Activated T-helper 1 cell treated with anti-CD3 and anti-CD28 coated beads, Interleukin-12 subunit alpha, Interleukin-12 subunit beta, Interleukin-2, Interleukin-4 antibody, amounts not matched to agents 30 ng/mL and 10 ng/mL and 1 ng/mL, durations not matched to agents 14 hours and 24 hours and 36 hours (primary cell): ENCODE measurements around the gene CASP6. TPM values are rescaled to one million over a fixed set of nuclear protein-coding genes. Genes with fewer than 3 reads are reported as not detected.
"Not testable (repeated sequence)": the region's sequence is repeated elsewhere in the genome, so short reads cannot be mapped to it uniquely, and the experiment has no call there.

Experiments
- DNase-seq: peaks from one replicate; pipeline ENCODE4 v3.0.0; 2021; ENCODE audit warnings: low spot score
- H3K27ac Mint-ChIP-seq: one replicate; pipeline ENCODE4 v1.8.0; 2021; ENCODE audit warnings: mild to moderate bottlenecking, mixed read lengths
- H3K27me3 Mint-ChIP-seq: one replicate; pipeline ENCODE4 v1.8.0; 2022; ENCODE audit warnings: mild to moderate bottlenecking, moderate library complexity, mixed read lengths; ENCODE audit not compliant: insufficient read depth
- H3K36me3 Mint-ChIP-seq: one replicate; pipeline ENCODE4 v1.8.0; 2021; ENCODE audit warnings: low read depth, mixed read lengths
- H3K4me1 Mint-ChIP-seq: one replicate; pipeline ENCODE4 v1.8.0; 2021; ENCODE audit warnings: low read depth, mixed read lengths
- H3K4me3 Mint-ChIP-seq: one replicate; pipeline ENCODE4 v1.8.0; 2021; ENCODE audit warnings: mild to moderate bottlenecking, moderate library complexity, mixed read lengths
- H3K9me3 Mint-ChIP-seq: one replicate; pipeline ENCODE4 v1.8.0; 2021; ENCODE audit warnings: mixed read lengths
- intact Hi-C: fragments of 100-400 bp; cut with micrococcal nuclease; formaldehyde crosslinking; loops from one replicate; pipeline ENCODE4 v1.15.1; 2024
- total RNA-seq: library from RNA; stranded (reverse); gene quantifications from 2 replicates; pipeline ENCODE4 v1.2.3, GENCODE V29; 2022

The CASP6 gene
- total RNA-seq, 1 donor from 2014 or later = 29.5 TPM

DNA sequence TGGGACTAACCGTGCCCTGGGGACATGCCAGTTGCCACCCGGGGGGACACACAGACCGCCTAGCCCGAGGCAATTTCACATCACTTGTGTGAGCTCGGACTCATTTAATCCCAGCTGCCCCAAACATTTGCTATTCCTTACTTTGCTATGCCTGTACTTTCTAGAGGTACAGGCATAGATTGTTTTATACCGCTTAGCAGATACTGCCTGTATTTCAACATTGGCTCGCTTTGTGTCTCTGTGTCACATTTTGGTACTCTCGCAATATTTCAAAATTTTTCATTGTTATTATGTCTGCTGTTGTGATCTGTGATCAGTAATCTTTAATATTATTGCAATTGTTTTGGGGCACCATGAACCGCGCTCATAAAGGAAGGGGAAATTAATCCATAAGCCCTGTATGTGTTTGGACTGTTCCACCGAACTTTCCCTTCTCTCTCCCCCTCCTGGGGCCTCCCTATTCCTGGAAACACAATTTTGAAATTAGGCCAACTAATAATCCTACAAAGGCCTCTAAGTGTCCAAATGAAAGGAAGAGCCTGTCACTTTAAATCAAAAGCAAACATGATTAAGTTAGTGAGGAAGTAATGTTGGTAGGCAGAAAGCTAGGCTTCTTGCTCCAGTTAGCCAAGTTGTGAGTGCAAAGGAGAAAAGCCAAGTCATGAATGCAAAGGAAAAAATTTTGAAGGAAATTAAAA is 568 bp upstream of the CASP6 start:
- DNase-seq = no peak
- H3K27me3 Mint-ChIP-seq = no peaks in the 10 kb centered on the region
- intact Hi-C loops = loop anchor here (1.0 to 2.0 kb wide), 4 partner anchors 25 to 121 kb away; partner anchors contain the start of gene GAR1
- no peaks in the 10 kb centered on the region for H3K9me3 Mint-ChIP-seq
- peak overlapping the region; percentile 85 for H3K4me3 Mint-ChIP-seq
- peak overlapping the region; percentile 66 for H3K27ac Mint-ChIP-seq
- peaks cover 38% of the 10 kb centered on the region for H3K4me1 Mint-ChIP-seq
- peaks cover 19% of the 10 kb centered on the region for H3K36me3 Mint-ChIP-seq

- Mint-ChIP-seq H3K4me3 (peak overlapping the region; percentile 85), H3K4me1 (peaks cover 52% of the 10 kb centered on the region), H3K27me3 (no peaks in the 10 kb centered on the region), H3K9me3 (no peaks in the 10 kb centered on the region), H3K36me3 (peaks cover 27% of the 10 kb centered on the region), H3K27ac (peak overlapping the region; percentile 93)
- no peak for DNase-seq
- intact Hi-C loops = loop anchor here (1.0 to 2.0 kb wide), 6 partner anchors 10 to 279 kb away; partner anchors contain the start of gene SEC24B
Measured at GRCh38 chr4:109701566-109702410, 1.5 kb downstream of the CASP6 start.

- no peak for DNase-seq
- Mint-ChIP-seq H3K36me3 (peaks cover 34% of the 10 kb centered on the region), H3K27ac (no peak overlapping the region), H3K4me1 (peaks cover 52% of the 10 kb centered on the region), H3K9me3 (no peaks in the 10 kb centered on the region), H3K4me3 (no peak overlapping the region), H3K27me3 (no peaks in the 10 kb centered on the region)
- intact Hi-C loops = no loop called here
Measured at GRCh38 chr4:109699553-109700225, 3.6 kb downstream of the CASP6 start.

DNA sequence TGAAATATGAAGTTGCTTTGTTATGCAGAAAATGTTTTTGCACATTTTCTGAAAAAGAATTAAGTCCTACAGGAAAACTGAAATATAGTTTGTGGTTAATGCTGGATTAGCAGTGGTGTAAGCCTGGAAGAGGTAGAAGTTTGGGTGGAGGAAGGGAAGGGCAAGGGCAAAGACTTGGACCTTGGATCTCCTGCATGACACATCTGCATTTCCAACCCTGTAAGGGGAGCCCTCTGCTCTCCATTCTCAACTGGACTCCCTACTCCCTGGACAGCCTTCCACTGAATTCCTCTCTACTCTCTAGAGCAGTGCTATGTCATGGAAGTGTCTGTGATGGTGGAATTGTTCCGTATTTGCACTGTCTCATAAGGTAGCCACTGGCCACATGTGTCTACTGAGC is 4.6 kb downstream of the CASP6 start:
- H3K36me3 Mint-ChIP-seq = peaks cover 42% of the 10 kb centered on the region
- intact Hi-C loops = no loop called here

GRCh38 chr4:109691411-109691920 is 11.8 kb downstream of the CASP6 start:
- H3K27me3 Mint-ChIP-seq = no peaks in the 10 kb centered on the region
- intact Hi-C loops = loop anchor here (1.0 kb wide), 1 partner anchor 11 kb away; no protein-coding TSS in a partner anchor

More for the DNA sequence above, 4.6 kb downstream of the CASP6 start:
- no peak overlapping the region for H3K4me3 Mint-ChIP-seq
- no peak for DNase-seq
- no peak overlapping the region for H3K27ac Mint-ChIP-seq
- no peaks in the 10 kb centered on the region for H3K27me3 Mint-ChIP-seq
- H3K4me1 Mint-ChIP-seq = peaks cover 45% of the 10 kb centered on the region
- H3K9me3 Mint-ChIP-seq = no peaks in the 10 kb centered on the region

DNA sequence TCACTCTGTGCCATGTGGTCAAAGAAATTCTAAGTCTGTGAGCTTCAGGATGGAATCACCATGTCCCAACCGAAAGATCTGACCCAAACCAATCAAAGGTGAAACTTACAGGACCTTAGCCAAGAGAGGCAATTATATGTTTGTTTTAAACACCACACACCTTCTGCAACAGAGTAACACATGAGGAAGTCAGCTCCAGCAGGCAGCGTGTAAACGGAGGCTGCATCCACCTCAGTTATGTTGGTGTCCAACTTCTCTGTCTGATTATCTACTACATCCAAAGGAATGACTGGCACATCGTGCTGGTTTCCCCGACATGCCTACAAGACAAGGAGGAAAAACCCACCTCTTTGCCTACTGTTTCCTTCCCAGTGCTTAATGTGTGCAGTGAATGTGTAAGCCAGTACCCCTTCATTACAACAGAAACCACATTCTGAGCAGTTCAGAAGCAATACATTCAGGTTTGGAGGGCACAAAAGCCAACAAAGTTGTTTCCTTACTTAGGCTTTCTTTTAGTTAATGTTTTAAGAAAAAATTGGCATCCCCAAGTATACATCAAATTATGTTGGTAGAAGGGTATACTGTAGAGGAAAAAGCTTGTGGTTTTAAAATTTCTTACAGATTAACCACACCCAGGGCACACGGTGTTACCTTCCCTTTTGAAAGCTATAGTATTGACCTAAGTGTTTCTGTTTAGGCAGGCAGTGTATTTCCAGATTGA is 12.4 kb downstream of the CASP6 start:
- Mint-ChIP-seq H3K36me3 (peaks cover 55% of the 10 kb centered on the region), H3K4me1 (peaks cover 26% of the 10 kb centered on the region), H3K27ac (peak overlapping the region; percentile 49), H3K9me3 (no peaks in the 10 kb centered on the region), H3K4me3 (peak overlapping the region; percentile 5), H3K27me3 (no peaks in the 10 kb centered on the region)
- no peak for DNase-seq
- intact Hi-C loops = loop anchor here (1.0 kb wide), 1 partner anchor 11 kb away; no protein-coding TSS in a partner anchor

More at GRCh38 chr4:109691411-109691920, 11.8 kb downstream of the CASP6 start:
- Mint-ChIP-seq H3K9me3 (no peaks in the 10 kb centered on the region), H3K27ac (peak overlapping the region; percentile 49), H3K4me1 (peaks cover 26% of the 10 kb centered on the region), H3K4me3 (no peak overlapping the region), H3K36me3 (peaks cover 56% of the 10 kb centered on the region)
- DNase-seq = no peak

- no peak for DNase-seq
- Mint-ChIP-seq H3K4me1 (peaks cover 34% of the 10 kb centered on the region), H3K4me3 (no peak overlapping the region), H3K36me3 (peaks cover 39% of the 10 kb centered on the region), H3K9me3 (no peaks in the 10 kb centered on the region), H3K27ac (no peak overlapping the region), H3K27me3 (no peaks in the 10 kb centered on the region)
- intact Hi-C loops = no loop called here
Measured at GRCh38 chr4:109684727-109685126, 18.5 kb downstream of the CASP6 start.

GRCh38 chr4:109683621-109684253 is 19.5 kb downstream of the CASP6 start:
- no peak for DNase-seq
- Mint-ChIP-seq H3K9me3 (no peaks in the 10 kb centered on the region), H3K4me3 (no peak overlapping the region), H3K4me1 (peaks cover 34% of the 10 kb centered on the region), H3K27ac (no peak overlapping the region), H3K27me3 (no peaks in the 10 kb centered on the region), H3K36me3 (peaks cover 37% of the 10 kb centered on the region)
- intact Hi-C loops = no loop called here

DNA sequence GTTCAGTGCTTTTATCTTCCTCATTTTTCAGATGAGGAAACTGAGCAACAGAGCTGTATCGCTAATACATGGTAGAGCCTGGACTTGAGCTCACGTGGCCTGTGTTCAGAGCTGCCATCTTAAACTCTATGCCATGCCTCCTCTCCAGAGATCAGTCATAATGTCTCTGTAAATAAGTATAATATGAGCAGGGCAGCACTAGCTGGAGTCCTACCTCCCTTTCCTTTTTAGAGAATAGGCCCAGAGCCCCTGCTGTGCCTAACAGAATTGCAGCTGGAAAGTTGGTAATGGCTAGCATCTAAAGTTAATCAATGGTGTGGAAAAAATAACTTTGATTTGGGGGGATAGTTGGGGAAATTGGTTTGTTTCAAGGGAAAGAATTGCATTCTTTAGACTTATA is 20.4 kb downstream of the CASP6 start:
- H3K27ac Mint-ChIP-seq = no peak overlapping the region
- DNase-seq = no peak
- H3K9me3 Mint-ChIP-seq = no peaks in the 10 kb centered on the region
- peaks cover 33% of the 10 kb centered on the region for H3K36me3 Mint-ChIP-seq
- no peak overlapping the region for H3K4me3 Mint-ChIP-seq
- intact Hi-C loops = no loop called here
- H3K27me3 Mint-ChIP-seq = no peaks in the 10 kb centered on the region
- H3K4me1 Mint-ChIP-seq = peaks cover 34% of the 10 kb centered on the region

- intact Hi-C loops = not testable (repeated sequence)
Measured at GRCh38 chr4:109678925-109679324, 24.3 kb downstream of the CASP6 start.

DNA sequence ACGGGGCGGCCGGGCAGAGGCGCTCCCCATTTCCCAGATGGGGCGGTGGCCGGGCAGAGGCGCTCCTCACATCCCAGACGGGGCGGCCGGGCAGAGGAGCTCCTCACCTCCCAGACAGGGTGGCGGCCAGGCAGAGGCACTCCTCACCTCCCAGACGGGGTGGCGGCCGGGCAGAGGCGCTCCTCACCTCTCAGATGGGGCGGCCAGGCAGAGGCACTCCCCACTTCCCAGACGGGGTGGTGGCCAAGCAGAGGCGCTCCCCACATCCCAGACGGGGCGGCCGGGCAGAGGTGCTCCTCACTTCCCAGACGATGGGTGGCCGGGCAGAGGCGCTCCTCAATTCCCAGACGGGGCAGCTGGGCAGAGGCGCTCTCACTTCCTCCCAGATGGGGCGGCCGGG is 24.8 kb downstream of the CASP6 start:
- H3K4me3 Mint-ChIP-seq, H3K27me3 Mint-ChIP-seq, intact Hi-C loops, H3K27ac Mint-ChIP-seq, DNase-seq, H3K9me3 Mint-ChIP-seq: not testable (repeated sequence)
- Mint-ChIP-seq H3K4me1 (peaks cover 28% of the 10 kb centered on the region), H3K36me3 (peaks cover 29% of the 10 kb centered on the region)

More at GRCh38 chr4:109678925-109679324, 24.3 kb downstream of the CASP6 start:
- not testable (repeated sequence) for H3K27ac Mint-ChIP-seq, DNase-seq, H3K4me3 Mint-ChIP-seq, H3K9me3 Mint-ChIP-seq, H3K27me3 Mint-ChIP-seq
- Mint-ChIP-seq H3K36me3 (peaks cover 29% of the 10 kb centered on the region), H3K4me1 (peaks cover 33% of the 10 kb centered on the region)
